ENCODE data around the gene GATA5.

GATA5 gene

GRCh38 chr20:62487118-62487517 lies 11.3 kb upstream of the GATA5 start:
- ATAC-seq = no peak
- DNase-seq = no peak

GRCh38 chr20:62486484-62486883 lies 10.7 kb upstream of the GATA5 start:
- DNase-seq (no peak), ATAC-seq (no peak)

GRCh38 chr20:62485701-62486089 lies 9.9 kb upstream of the GATA5 start:
- ATAC-seq (no peak), DNase-seq (no peak)

GRCh38 chr20:62485062-62485700 lies 9.4 kb upstream of the GATA5 start:
- ATAC-seq (no peak), DNase-seq (no peak)

GRCh38 chr20:62484478-62484877 lies 8.7 kb upstream of the GATA5 start:
- ATAC-seq = no peak
- DNase-seq = no peak

- ATAC-seq (no peak), DNase-seq (no peak)
These were observed 8.0 kb upstream of the GATA5 start for GRCh38 chr20:62483613-62484458.

- DNase-seq = no peak
These were observed 7.2 kb upstream of the GATA5 start for GRCh38 chr20:62482974-62483373.

GRCh38 chr20:62482146-62482809 lies 6.5 kb upstream of the GATA5 start:
- no peak for DNase-seq
- ATAC-seq = no peak

More at GRCh38 chr20:62482974-62483373, 7.2 kb upstream of the GATA5 start:
- ATAC-seq = no peak

- DNase-seq (no peak), ATAC-seq (no peak)
These were observed 5.8 kb upstream of the GATA5 start for GRCh38 chr20:62481425-62482145.

- no peak for ATAC-seq
- DNase-seq = no peak
These were observed 4.5 kb upstream of the GATA5 start for GRCh38 chr20:62480318-62480717.

- ATAC-seq (no peak), DNase-seq (no peak)
These were observed 3.9 kb upstream of the GATA5 start for GRCh38 chr20:62479656-62480055.

GRCh38 chr20:62479156-62479555 lies 3.4 kb upstream of the GATA5 start:
- DNase-seq (no peak), ATAC-seq (no peak)

GRCh38 chr20:62477669-62478455 lies 2.1 kb upstream of the GATA5 start:
- DNase-seq = no peak
- ATAC-seq = no peak

- no peak for ATAC-seq
- no peak for DNase-seq
These were observed 452 bp upstream of the GATA5 start for GRCh38 chr20:62476056-62476838.

- DNase-seq (no peak), ATAC-seq (no peak)
These were observed 596 bp downstream of the GATA5 start for GRCh38 chr20:62475027-62475771.

GRCh38 chr20:62474604-62475026 lies 1.2 kb downstream of the GATA5 start:
- DNase-seq (no peak), ATAC-seq (no peak)

GRCh38 chr20:62473717-62474603 lies 1.8 kb downstream of the GATA5 start:
- ATAC-seq (no peak), DNase-seq (no peak)

GRCh38 chr20:62472941-62473585 lies 2.7 kb downstream of the GATA5 start:
- no peak for DNase-seq
- ATAC-seq = no peak

Data from stimulated activated naive CD8-positive, alpha-beta T cell treated with anti-CD3 and anti-CD28 coated beads, Interleukin-15, Interleukin-2, amounts not matched to agents 100 U/mL and 50 U/mL, for 24 hours (primary cell).